Mucosa of gallbladder (tissue), 1 donor: Measurements from ENCODE around the gene FSTL5. TPM values are rescaled to one million over a fixed set of nuclear protein-coding genes. Genes with fewer than 3 reads are reported as not detected.
"Not testable (repeated sequence)": the region's sequence is repeated elsewhere in the genome, so short reads cannot be mapped to it uniquely, and the experiment has no call there.

Source experiments
- DNase-seq: peaks from one replicate; pipeline ENCODE4 v3.0.0-alpha.2; 2020; ENCODE audit warnings: low spot score
- total RNA-seq: library from RNA; stranded (reverse); gene quantifications from one replicate; pipeline ENCODE4 v1.2.1, GENCODE V29; 2021
- donor health status: DM: no; HTN: no; CAD: no.

FSTL5 gene
- total RNA-seq = 0.03 TPM

- peak; percentile 16 for DNase-seq
Observed at GRCh38 chr4:162163892-162164759, at the start of gene FSTL5. FSTL5 (minus strand) TSS chr4:162164000; CDS start chr4:162111396, 52,604 bp downstream.

GRCh38 chr4:162209706-162210105 lies 45.9 kb upstream of the FSTL5 start:
- no peak for DNase-seq

GRCh38 chr4:162203478-162203877 lies 39.7 kb upstream of the FSTL5 start:
- DNase-seq = not testable (repeated sequence)

- DNase-seq = no peak
Observed at GRCh38 chr4:162201673-162202072, 37.9 kb upstream of the FSTL5 start.

GRCh38 chr4:162170509-162170908 lies 6.7 kb upstream of the FSTL5 start:
- DNase-seq = no peak

- no peak for DNase-seq
Observed at GRCh38 chr4:162164906-162165510, 1.2 kb upstream of the FSTL5 start.

GRCh38 chr4:162162672-162163071 lies 1.1 kb downstream of the FSTL5 start:
- no peak for DNase-seq

GRCh38 chr4:162157241-162157640 lies 6.6 kb downstream of the FSTL5 start:
- DNase-seq = no peak

GRCh38 chr4:162154862-162155540 lies 8.8 kb downstream of the FSTL5 start:
- DNase-seq = no peak

GRCh38 chr4:162151850-162152249 lies 11.9 kb downstream of the FSTL5 start:
- no peak for DNase-seq

GRCh38 chr4:162151386-162151785 lies 12.4 kb downstream of the FSTL5 start:
- no peak for DNase-seq

- no peak for DNase-seq
Observed at GRCh38 chr4:162149644-162150043, 14.2 kb downstream of the FSTL5 start.

GRCh38 chr4:162140051-162140683 lies 23.6 kb downstream of the FSTL5 start:
- DNase-seq = no peak

- no peak for DNase-seq
Observed at GRCh38 chr4:162139412-162139811, 24.4 kb downstream of the FSTL5 start.

- DNase-seq = no peak
Observed at GRCh38 chr4:162131256-162131655, 32.5 kb downstream of the FSTL5 start.

GRCh38 chr4:162126729-162127128 lies 37.1 kb downstream of the FSTL5 start:
- DNase-seq = no peak

- DNase-seq = no peak
Observed at GRCh38 chr4:162117051-162117450, 46.7 kb downstream of the FSTL5 start.

GRCh38 chr4:162116095-162116779 lies 47.6 kb downstream of the FSTL5 start:
- no peak for DNase-seq

- DNase-seq = no peak
Observed at GRCh38 chr4:162115333-162115732, 48.5 kb downstream of the FSTL5 start.

GRCh38 chr4:162111078-162111477 lies 52.7 kb downstream of the FSTL5 start:
- DNase-seq = no peak

GRCh38 chr4:162104459-162105124 lies 59.2 kb downstream of the FSTL5 start:
- DNase-seq = no peak
